ENCODE measurements around the gene ELOF1. TPM values are rescaled to one million over a fixed set of nuclear protein-coding genes. Genes with fewer than 3 reads are reported as not detected.

The ELOF1 gene
- total RNA-seq, 1 experiment from 2014 or later: 65.5 TPM

DNA sequence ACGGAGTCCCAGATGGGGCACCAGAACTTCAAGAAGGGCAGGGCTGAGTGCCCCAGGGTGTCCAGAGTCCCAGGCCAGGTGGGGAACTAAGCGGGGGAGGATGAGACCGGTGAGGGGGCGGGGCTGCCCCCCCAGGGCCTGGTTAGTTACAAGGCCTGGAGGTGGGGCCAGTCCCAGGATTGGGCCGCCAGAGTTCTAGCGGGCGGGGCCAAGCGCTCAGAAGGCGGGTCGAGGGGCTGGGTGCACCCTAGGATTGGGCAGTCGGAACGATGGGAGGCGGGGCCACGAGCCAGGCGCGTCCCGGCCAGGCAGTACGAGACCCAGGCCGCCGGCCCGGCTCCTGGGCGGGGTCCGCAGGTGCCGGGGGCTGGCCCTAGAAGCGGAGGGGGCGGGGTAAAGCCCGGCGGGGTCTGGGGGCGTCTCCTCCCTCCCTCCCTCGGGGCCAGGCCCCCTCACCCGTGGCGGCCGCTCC lies 54.0 kb downstream of the ELOF1 start:
- no peak for TF ChIP-seq EZH2 (IDR thresholded peaks at IDR 0.05; ENCODE audit: low read depth)
- TF ChIP-seq, protein P1, sequence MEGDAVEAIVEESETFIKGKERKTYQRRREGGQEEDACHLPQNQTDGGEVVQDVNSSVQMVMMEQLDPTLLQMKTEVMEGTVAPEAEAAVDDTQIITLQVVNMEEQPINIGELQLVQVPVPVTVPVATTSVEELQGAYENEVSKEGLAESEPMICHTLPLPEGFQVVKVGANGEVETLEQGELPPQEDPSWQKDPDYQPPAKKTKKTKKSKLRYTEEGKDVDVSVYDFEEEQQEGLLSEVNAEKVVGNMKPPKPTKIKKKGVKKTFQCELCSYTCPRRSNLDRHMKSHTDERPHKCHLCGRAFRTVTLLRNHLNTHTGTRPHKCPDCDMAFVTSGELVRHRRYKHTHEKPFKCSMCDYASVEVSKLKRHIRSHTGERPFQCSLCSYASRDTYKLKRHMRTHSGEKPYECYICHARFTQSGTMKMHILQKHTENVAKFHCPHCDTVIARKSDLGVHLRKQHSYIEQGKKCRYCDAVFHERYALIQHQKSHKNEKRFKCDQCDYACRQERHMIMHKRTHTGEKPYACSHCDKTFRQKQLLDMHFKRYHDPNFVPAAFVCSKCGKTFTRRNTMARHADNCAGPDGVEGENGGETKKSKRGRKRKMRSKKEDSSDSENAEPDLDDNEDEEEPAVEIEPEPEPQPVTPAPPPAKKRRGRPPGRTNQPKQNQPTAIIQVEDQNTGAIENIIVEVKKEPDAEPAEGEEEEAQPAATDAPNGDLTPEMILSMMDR (conservative IDR thresholded peaks at IDR 0.05): no peak
- H3K4me1 ChIP-seq (replicated peaks; ENCODE audit: insufficient read depth): peaks cover 11% of the 10 kb centered on the region
- H3F3A ChIP-seq (ENCODE audit: insufficient read depth, low read depth): peaks cover 8% of the 10 kb centered on the region; the same call in 1 of the 2 replicates
- H3K9me2 ChIP-seq (ENCODE audit: insufficient read depth): no peaks in the 10 kb centered on the region
- H3K27me3 ChIP-seq (ENCODE audit: insufficient read depth, low read depth): no peaks in the 10 kb centered on the region
- H3K9me3 ChIP-seq (ENCODE audit: insufficient read depth, low read depth): no peaks in the 10 kb centered on the region
- peak overlapping the region; percentile 81 for H3K4me3 ChIP-seq
- intact Hi-C loops (cut with micrococcal nuclease; ENCODE audit: unreplicated experiment): loop anchor here (1.0 to 5.0 kb wide), 3 partner anchors 23 to 137 kb away; partner anchors contain the start of gene ELOF1
- BruUV-seq (replicated peaks): no TSS peak
- H2AFZ ChIP-seq: peak overlapping the region; percentile 78
- DNase-seq: peak; percentile 91 to 99
- CTCF ChIA-PET: no interaction called here
- POLR2A ChIA-PET (ENCODE audit: unreplicated experiment): no interaction called here
- H3K27ac ChIP-seq: peak overlapping the region; percentile 67
- H4K20me1 ChIP-seq (ENCODE audit: insufficient read depth): no peaks in the 10 kb centered on the region
- peak overlapping the region; percentile 99 for H3K4me2 ChIP-seq
- no peaks in the 10 kb centered on the region for H3K36me3 ChIP-seq (ENCODE audit: low read depth)
- H3K79me2 ChIP-seq (ENCODE audit: low read depth): peaks cover 11% of the 10 kb centered on the region; the same call in 1 of the 2 replicates

DNA sequence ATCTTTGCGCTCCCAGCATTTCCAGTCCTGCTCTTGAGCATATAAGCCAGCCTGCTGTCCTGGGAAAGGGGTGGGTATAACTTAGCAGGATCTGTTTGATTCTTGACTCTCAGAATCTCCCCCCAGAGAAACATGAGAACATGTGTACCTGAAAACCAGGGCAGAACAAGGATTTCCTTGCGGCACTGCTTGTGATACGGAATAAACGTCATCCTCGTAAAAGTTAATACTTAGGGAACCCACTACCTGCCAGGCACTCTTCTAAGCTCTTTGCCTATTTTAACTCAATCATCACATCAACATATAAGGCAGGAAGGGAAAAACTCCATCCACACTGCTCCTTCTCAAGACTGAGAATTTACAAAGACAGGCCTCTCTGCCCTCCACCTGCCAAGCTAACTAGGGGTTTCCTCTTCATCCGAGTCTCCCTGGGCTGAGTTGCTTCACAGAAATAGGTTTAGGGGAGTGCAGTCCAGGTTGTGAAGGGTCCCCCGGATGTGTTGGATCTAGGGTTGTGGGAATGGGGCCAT lies 54.5 kb downstream of the ELOF1 start:
- DNase-seq: no peak
- Histone ChIP-seq H2AFZ (peak overlapping the region; percentile 78), H3K9me2 (ENCODE audit: insufficient read depth) (no peaks in the 10 kb centered on the region), H3F3A (ENCODE audit: insufficient read depth, low read depth) (peaks cover 8% of the 10 kb centered on the region; the same call in 1 of the 2 replicates), H3K4me1 (replicated peaks; ENCODE audit: insufficient read depth) (peaks cover 11% of the 10 kb centered on the region), H3K9me3 (ENCODE audit: insufficient read depth, low read depth) (no peaks in the 10 kb centered on the region), H3K27ac (peak overlapping the region; percentile 30; the same call in 1 of the 2 replicates), H3K79me2 (ENCODE audit: low read depth) (peaks cover 11% of the 10 kb centered on the region; the same call in 1 of the 2 replicates), H3K4me2 (peak overlapping the region; percentile 99), H3K4me3 (peak overlapping the region; percentile 81), H3K36me3 (ENCODE audit: low read depth) (no peaks in the 10 kb centered on the region), H4K20me1 (ENCODE audit: insufficient read depth) (no peaks in the 10 kb centered on the region), H3K27me3 (ENCODE audit: insufficient read depth, low read depth) (no peaks in the 10 kb centered on the region)
- POLR2A ChIA-PET (ENCODE audit: unreplicated experiment): no interaction called here
- TSS peak; percentile 36 for BruUV-seq (replicated peaks)
- TF ChIP-seq, protein P1 (conservative IDR thresholded peaks at IDR 0.05): no peak
- TF ChIP-seq EZH2 (IDR thresholded peaks at IDR 0.05; ENCODE audit: low read depth): no peak
- CTCF ChIA-PET: no interaction called here
- intact Hi-C loops (cut with micrococcal nuclease; ENCODE audit: unreplicated experiment): loop anchor here (1.0 to 5.0 kb wide), 3 partner anchors 24 to 138 kb away; partner anchors contain the start of gene ELOF1

Other genes starting within 250 kb of the ELOF1 start
- gene RAB3D, start 219.6 kb downstream of the ELOF1 start, total RNA-seq (2021): 35.0 and 36.5 TPM in 2 replicates
- gene TMEM205, start 213.0 kb downstream of the ELOF1 start, total RNA-seq (2021): 80.3 and 90.6 TPM in 2 replicates
- 9.4 and 13.7 TPM in 2 replicates for gene CCDC159, start 212.7 kb downstream of the ELOF1 start, total RNA-seq (2021)
- gene PLPPR2, start 203.8 kb downstream of the ELOF1 start, total RNA-seq (2021): 25.2 and 30.4 TPM in 2 replicates
- gene SWSAP1, start 184.6 kb downstream of the ELOF1 start, total RNA-seq (2021): 4.6 and 4.8 TPM in 2 replicates
- gene EPOR, start 174.9 kb downstream of the ELOF1 start, total RNA-seq (2021): 7.3 and 10.0 TPM in 2 replicates
- 100 and 125 TPM in 2 replicates for gene RGL3, start 139.9 kb downstream of the ELOF1 start, total RNA-seq (2021)
- 0.15 and 0.39 TPM in 2 replicates for gene ODAD3, start 124.1 kb downstream of the ELOF1 start, total RNA-seq (2021)
- 410 and 412 TPM in 2 replicates for gene PRKCSH, start 123.6 kb downstream of the ELOF1 start, total RNA-seq (2021)
- gene ELAVL3, start 78.2 kb downstream of the ELOF1 start, total RNA-seq (2021): not detected in 2 replicates
- gene ZNF653, start 53.4 kb downstream of the ELOF1 start, total RNA-seq (2021): 13.4 and 13.8 TPM in 2 replicates
- 42.4 and 43.0 TPM in 2 replicates for gene ECSIT, start 30.1 kb downstream of the ELOF1 start, total RNA-seq (2021)
- 0.44 TPM in 1 of 2 replicates, not detected in the other for gene CNN1, start 20.4 kb downstream of the ELOF1 start, total RNA-seq (2021)
- 3.5 and 6.6 TPM in 2 replicates for gene ACP5, start 18.4 kb upstream of the ELOF1 start, total RNA-seq (2021)
- gene ZNF627, start 38.3 kb upstream of the ELOF1 start, total RNA-seq (2021): 11.4 and 12.6 TPM in 2 replicates
- gene ZNF823, start 179.7 kb upstream of the ELOF1 start, total RNA-seq (2021): 6.7 and 7.4 TPM in 2 replicates
- gene ZNF441, start 207.8 kb upstream of the ELOF1 start, total RNA-seq (2021): 1.6 and 1.7 TPM in 2 replicates
- not detected in 2 replicates for gene ZNF491, start 239.3 kb upstream of the ELOF1 start, total RNA-seq (2021)